ENCODE data around the gene PTPRO. TPM values are rescaled to one million over a fixed set of nuclear protein-coding genes. Genes with fewer than 3 reads are reported as not detected.

Gene PTPRO
- total RNA-seq, 2 donors from 2014 or later: 26.1 to 28.3 TPM

DNA sequence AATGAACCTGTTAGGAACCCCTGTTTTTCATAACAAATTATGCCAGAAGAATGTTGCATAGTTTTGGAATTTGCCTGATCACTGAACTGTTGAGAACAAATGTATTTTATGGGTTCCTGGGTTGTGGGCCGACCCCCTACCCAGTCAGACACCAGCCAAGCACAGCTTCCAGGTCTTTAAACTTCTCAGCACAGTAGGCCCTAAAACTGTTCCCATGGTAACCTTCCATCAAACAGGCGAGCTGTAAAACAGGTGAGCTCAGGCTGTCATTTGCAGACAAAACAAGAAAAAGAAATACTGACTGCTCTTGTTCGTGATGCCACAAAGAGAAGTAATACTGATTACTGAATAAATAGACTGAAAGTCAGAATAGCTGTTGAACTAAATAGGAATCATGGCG, 147.0 kb downstream of the PTPRO start:
- DNase-seq: no peak
- intact Hi-C loops (cut with DNase I): no loop called here
- TF ChIP-seq, protein P1, sequence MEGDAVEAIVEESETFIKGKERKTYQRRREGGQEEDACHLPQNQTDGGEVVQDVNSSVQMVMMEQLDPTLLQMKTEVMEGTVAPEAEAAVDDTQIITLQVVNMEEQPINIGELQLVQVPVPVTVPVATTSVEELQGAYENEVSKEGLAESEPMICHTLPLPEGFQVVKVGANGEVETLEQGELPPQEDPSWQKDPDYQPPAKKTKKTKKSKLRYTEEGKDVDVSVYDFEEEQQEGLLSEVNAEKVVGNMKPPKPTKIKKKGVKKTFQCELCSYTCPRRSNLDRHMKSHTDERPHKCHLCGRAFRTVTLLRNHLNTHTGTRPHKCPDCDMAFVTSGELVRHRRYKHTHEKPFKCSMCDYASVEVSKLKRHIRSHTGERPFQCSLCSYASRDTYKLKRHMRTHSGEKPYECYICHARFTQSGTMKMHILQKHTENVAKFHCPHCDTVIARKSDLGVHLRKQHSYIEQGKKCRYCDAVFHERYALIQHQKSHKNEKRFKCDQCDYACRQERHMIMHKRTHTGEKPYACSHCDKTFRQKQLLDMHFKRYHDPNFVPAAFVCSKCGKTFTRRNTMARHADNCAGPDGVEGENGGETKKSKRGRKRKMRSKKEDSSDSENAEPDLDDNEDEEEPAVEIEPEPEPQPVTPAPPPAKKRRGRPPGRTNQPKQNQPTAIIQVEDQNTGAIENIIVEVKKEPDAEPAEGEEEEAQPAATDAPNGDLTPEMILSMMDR (IDR thresholded peaks at IDR 0.05): no peak
- H3K27me3 ChIP-seq: no peaks in the 10 kb centered on the region
- no peak overlapping the region for H3K9ac ChIP-seq (ENCODE audit: low read depth in 2 of 2, low read length in 2 of 2)
- no peaks in the 10 kb centered on the region for H3K36me3 ChIP-seq
- no peaks in the 10 kb centered on the region for H3K4me1 ChIP-seq
- H3K9me3 ChIP-seq: no peaks in the 10 kb centered on the region
- no peak overlapping the region for H3K27ac ChIP-seq
- no peak overlapping the region for H3K4me3 ChIP-seq

DNA sequence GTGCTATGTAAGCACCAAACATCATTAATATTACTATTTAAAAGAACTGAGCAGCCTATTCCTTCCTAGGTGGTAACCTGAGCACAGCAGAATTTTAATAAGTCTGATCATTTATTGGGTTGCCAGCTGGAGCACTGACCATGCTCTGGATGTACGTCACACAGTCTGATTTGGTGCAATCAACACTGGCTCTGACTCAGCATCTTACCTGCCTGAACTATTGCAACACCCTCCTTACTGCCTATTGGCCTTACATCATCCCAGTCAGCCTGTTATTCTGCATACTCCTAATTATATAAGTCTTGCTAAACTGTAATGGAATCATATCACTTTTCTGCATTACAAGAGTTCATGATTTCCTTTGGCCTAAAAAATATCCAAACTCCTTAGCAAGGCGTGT, 149.7 kb downstream of the PTPRO start:
- H3K4me3 ChIP-seq: no peak overlapping the region
- no peak overlapping the region for H3K9ac ChIP-seq (ENCODE audit: low read depth in 2 of 2, low read length in 2 of 2)
- H3K27me3 ChIP-seq: no peaks in the 10 kb centered on the region
- H3K9me3 ChIP-seq: no peaks in the 10 kb centered on the region
- no peak overlapping the region for H3K27ac ChIP-seq
- H3K36me3 ChIP-seq: no peaks in the 10 kb centered on the region
- intact Hi-C loops (cut with DNase I): no loop called here
- H3K4me1 ChIP-seq: no peaks in the 10 kb centered on the region
- TF ChIP-seq, protein P1 (IDR thresholded peaks at IDR 0.05): no peak
- no peak for DNase-seq

DNA sequence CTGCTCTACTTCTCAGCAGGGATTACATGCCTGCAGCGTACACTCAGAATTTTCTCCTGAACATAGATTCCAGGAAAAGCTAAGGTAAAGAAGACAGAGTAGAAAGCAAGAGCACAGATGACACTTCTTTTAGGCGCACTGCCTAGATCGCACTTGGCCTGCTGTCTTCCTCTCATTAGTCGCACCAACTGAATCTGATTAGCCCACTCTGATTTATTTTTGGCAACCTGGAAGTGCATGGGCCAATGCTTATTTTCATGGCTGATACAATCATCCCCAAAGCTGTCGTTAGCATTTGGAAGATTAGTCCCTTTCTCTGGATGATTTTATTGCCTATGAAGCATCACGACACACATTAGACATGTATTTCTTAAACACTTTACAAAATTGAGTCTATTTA, 152.5 kb downstream of the PTPRO start:
- TF ChIP-seq, protein P1 (IDR thresholded peaks at IDR 0.05): no peak
- intact Hi-C loops (cut with DNase I): no loop called here
- H3K4me3 ChIP-seq: no peak overlapping the region
- no peaks in the 10 kb centered on the region for H3K27me3 ChIP-seq
- no peaks in the 10 kb centered on the region for H3K36me3 ChIP-seq
- DNase-seq: no peak
- no peaks in the 10 kb centered on the region for H3K4me1 ChIP-seq
- no peak overlapping the region for H3K9ac ChIP-seq (ENCODE audit: low read depth in 2 of 2, low read length in 2 of 2)
- no peak overlapping the region for H3K27ac ChIP-seq
- H3K9me3 ChIP-seq: no peaks in the 10 kb centered on the region

DNA sequence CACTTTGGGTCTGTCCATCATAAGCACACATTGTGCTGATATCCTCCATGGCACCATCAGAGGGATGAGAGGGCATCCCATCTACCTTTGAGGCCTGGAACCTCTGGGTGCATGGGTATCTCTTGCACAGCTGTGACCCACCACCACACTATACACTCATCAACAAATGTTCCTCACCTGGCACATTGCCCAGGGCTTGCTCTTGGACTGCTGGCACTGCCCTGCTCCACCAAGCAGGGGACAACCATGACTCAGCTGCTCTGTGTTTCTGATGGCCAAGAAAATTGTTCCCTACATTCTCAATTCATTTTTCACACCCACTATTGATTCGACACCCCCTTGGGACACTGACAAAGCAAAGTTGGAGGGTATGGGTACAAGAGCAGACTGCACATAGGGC, 155.5 kb downstream of the PTPRO start:
- H3K27me3 ChIP-seq: no peaks in the 10 kb centered on the region

DNA sequence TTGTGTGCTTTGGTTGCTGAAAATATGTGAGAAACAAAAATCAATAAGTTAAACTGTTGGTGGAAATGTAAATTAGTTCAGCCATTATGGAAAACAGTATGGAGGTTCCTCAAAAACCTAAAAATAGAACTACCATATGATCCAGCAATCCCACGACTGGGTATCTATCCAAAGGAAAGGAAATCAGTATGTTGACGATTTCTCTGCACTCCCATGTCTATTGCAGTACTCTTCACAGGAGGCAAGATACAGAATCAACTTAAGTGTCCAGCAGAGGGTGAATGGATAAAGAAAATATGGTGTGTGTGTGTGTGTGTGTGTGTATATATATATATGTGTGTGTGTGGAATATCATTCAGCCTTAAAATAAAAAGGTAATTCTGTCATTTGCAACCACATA, 159.5 kb downstream of the PTPRO start:
- TF ChIP-seq, protein P1 (IDR thresholded peaks at IDR 0.05): no peak
- no peaks in the 10 kb centered on the region for H3K9me3 ChIP-seq
- no peak overlapping the region for H3K27ac ChIP-seq
- no peaks in the 10 kb centered on the region for H3K4me1 ChIP-seq
- H3K9ac ChIP-seq (ENCODE audit: low read depth in 2 of 2, low read length in 2 of 2): no peak overlapping the region
- no peak for DNase-seq
- no peak overlapping the region for H3K4me3 ChIP-seq
- H3K27me3 ChIP-seq: no peaks in the 10 kb centered on the region
- no peaks in the 10 kb centered on the region for H3K36me3 ChIP-seq
- intact Hi-C loops (cut with DNase I): no loop called here

More for the DNA sequence above, 155.5 kb downstream of the PTPRO start:
- DNase-seq: no peak
- no peak overlapping the region for H3K27ac ChIP-seq
- no peaks in the 10 kb centered on the region for H3K4me1 ChIP-seq
- no peaks in the 10 kb centered on the region for H3K36me3 ChIP-seq
- intact Hi-C loops (cut with DNase I): no loop called here
- H3K9me3 ChIP-seq: no peaks in the 10 kb centered on the region
- H3K9ac ChIP-seq (ENCODE audit: low read depth in 2 of 2, low read length in 2 of 2): no peak overlapping the region
- no peak overlapping the region for H3K4me3 ChIP-seq
- TF ChIP-seq, protein P1 (IDR thresholded peaks at IDR 0.05): no peak

DNA sequence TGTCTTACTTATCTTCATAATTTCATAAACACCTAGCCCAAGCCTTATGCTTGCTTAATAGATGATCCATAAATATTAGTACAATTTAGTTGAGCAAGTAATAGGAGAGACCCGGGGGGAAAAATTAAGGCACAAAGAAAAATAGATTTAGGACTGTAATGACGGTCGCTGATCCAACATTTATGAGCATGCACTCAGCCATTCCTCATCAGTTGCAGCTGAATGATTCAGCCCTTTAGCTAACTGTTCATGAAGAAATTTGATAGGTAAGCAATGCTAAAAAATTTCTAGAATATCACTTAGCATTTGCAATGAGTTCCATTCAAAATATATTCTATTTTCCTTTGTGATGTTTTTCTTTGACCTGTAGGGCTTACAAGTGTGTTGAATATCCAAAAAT, 163.2 kb downstream of the PTPRO start:
- Histone ChIP-seq H3K9me3 (no peaks in the 10 kb centered on the region), H3K9ac (ENCODE audit: low read depth in 2 of 2, low read length in 2 of 2) (no peak overlapping the region), H3K27ac (no peak overlapping the region), H3K4me1 (no peaks in the 10 kb centered on the region), H3K27me3 (no peaks in the 10 kb centered on the region), H3K4me3 (no peak overlapping the region), H3K36me3 (no peaks in the 10 kb centered on the region)
- intact Hi-C loops (cut with DNase I): no loop called here
- no peak for DNase-seq
- TF ChIP-seq, protein P1 (IDR thresholded peaks at IDR 0.05): no peak
